Mesenchymal stem cell (in vitro differentiated cells and primary cell): ENCODE data around the gene FXYD2.
A peak's percentile ranks its signal among the peaks of the same experiment; 100 is the strongest.

Experiments
- DNase-seq: peaks from one replicate; pipeline ENCODE4 v3.0.0-alpha.2; 2013
- H2AFZ ChIP-seq: one replicate; pipeline ENCODE4 v1.6.1; 2013; ENCODE audit warnings: low read depth, mild to moderate bottlenecking, control low read depth, inconsistent platforms, low read length, moderate library complexity
- H2AK5ac ChIP-seq: 2 replicates; pipeline ENCODE4 v1.6.1; 2013; ENCODE audit warnings: low read length, moderate library complexity, mild to moderate bottlenecking, inconsistent platforms; ENCODE audit not compliant: severe bottlenecking
- H2BK120ac ChIP-seq: one replicate; pipeline ENCODE4 v1.6.1; 2013; ENCODE audit warnings: low read depth, mild to moderate bottlenecking, inconsistent platforms, low read length, moderate library complexity
- H2BK12ac ChIP-seq, 2 experiments: one replicate each; pipeline ENCODE4 v1.6.1; 2013; ENCODE audit warnings: inconsistent platforms in 2 of 2, low read length in 2 of 2, mild to moderate bottlenecking in 2 of 2, moderate library complexity in 2 of 2, control low read depth in 1 of 2
- H2BK15ac ChIP-seq: one replicate; pipeline ENCODE4 v1.6.1; 2013; ENCODE audit warnings: mild to moderate bottlenecking, low read depth, inconsistent platforms; ENCODE audit not compliant: poor library complexity, severe bottlenecking
- H2BK5ac ChIP-seq: 2 replicates; pipeline ENCODE4 v1.6.1; 2013; ENCODE audit warnings: low read depth, mild to moderate bottlenecking, low read length, control low read depth, inconsistent platforms; ENCODE audit not compliant: poor library complexity, severe bottlenecking
- H3K14ac ChIP-seq, 2 experiments: one replicate each; pipeline ENCODE4 v1.6.1; 2013; ENCODE audit warnings: inconsistent platforms in 2 of 2, low read length in 2 of 2, control low read depth in 1 of 2, mild to moderate bottlenecking in 1 of 2, moderate library complexity in 1 of 2
- H3K18ac ChIP-seq, 2 experiments: one replicate each; pipeline ENCODE4 v1.6.1; 2013; ENCODE audit warnings: inconsistent platforms in 2 of 2, low read length in 2 of 2, control low read depth in 1 of 2, low read depth in 1 of 2, mild to moderate bottlenecking in 1 of 2
- H3K23ac ChIP-seq, 2 experiments: one replicate each; pipeline ENCODE4 v1.6.1; 2013; ENCODE audit warnings: inconsistent platforms in 2 of 2, low read length in 2 of 2, mild to moderate bottlenecking in 2 of 2, moderate library complexity in 2 of 2, control low read depth in 1 of 2
- H3K27ac ChIP-seq: 2 replicates; pipeline ENCODE4 v1.5.1; 2013; ENCODE audit warnings: mild to moderate bottlenecking, moderate library complexity, low read length, control low read depth, inconsistent platforms; ENCODE audit not compliant: poor library complexity, severe bottlenecking
- H3K27me3 ChIP-seq, 2 experiments: 2 replicates each; pipeline versions ENCODE4 v1.6.1 to v1.7.0; 2013; ENCODE audit warnings: low read length in 2 of 2, mild to moderate bottlenecking in 2 of 2, moderate library complexity in 2 of 2, control low read depth in 1 of 2, inconsistent platforms in 1 of 2; ENCODE audit not compliant: control insufficient read depth in 1 of 2, insufficient read depth in 1 of 2
- H3K36me3 ChIP-seq, 2 experiments: 2 replicates each; pipeline versions ENCODE4 v1.6.1 to v1.7.0; 2013; ENCODE audit warnings: low read length in 2 of 2, control low read depth in 1 of 2, inconsistent platforms in 1 of 2, low read depth in 1 of 2, mild to moderate bottlenecking in 1 of 2; ENCODE audit not compliant: insufficient read depth in 2 of 2, control insufficient read depth in 1 of 2
- H3K4ac ChIP-seq, 2 experiments: one replicate each; pipeline ENCODE4 v1.6.1; 2013; ENCODE audit warnings: inconsistent platforms in 2 of 2, low read length in 2 of 2, mild to moderate bottlenecking in 2 of 2, moderate library complexity in 2 of 2, control low read depth in 1 of 2, low read depth in 1 of 2
- H3K4me1 ChIP-seq: 2 replicates; pipeline ENCODE4 v1.6.1; 2013; ENCODE audit warnings: low read depth, low read length, control low read depth; ENCODE audit not compliant: control insufficient read depth, insufficient read depth
- H3K4me2 ChIP-seq: 2 replicates; pipeline ENCODE4 v1.6.1; 2013; ENCODE audit warnings: low read length, mild to moderate bottlenecking, inconsistent platforms; ENCODE audit not compliant: poor library complexity, severe bottlenecking
- H3K4me3 ChIP-seq, 2 experiments: 2 replicates each; pipeline versions ENCODE4 v1.5.1 to v1.7.0; 2013; ENCODE audit warnings: low read length in 2 of 2, mild to moderate bottlenecking in 2 of 2, control low read depth in 1 of 2, low read depth in 1 of 2; ENCODE audit not compliant: insufficient read depth in 1 of 2
- H3K79me1 ChIP-seq: replicated peaks from 2 replicates; pipeline ENCODE4 v1.6.1; 2013; ENCODE audit warnings: mild to moderate bottlenecking, control low read depth, low read length, inconsistent platforms; ENCODE audit not compliant: poor library complexity, severe bottlenecking
- H3K9ac ChIP-seq: 2 replicates; pipeline ENCODE4 v1.7.0; 2013; ENCODE audit warnings: mild to moderate bottlenecking, low read length, moderate library complexity
- H3K9me3 ChIP-seq: 2 replicates; pipeline ENCODE4 v1.7.0; 2013; ENCODE audit warnings: mild to moderate bottlenecking, low read length; ENCODE audit not compliant: control insufficient read depth
- H4K8ac ChIP-seq: one replicate; pipeline ENCODE4 v1.6.1; 2013; ENCODE audit warnings: inconsistent platforms, mild to moderate bottlenecking, low read length, moderate library complexity
- H4K91ac ChIP-seq: one replicate; pipeline ENCODE4 v1.6.1; 2013; ENCODE audit warnings: mild to moderate bottlenecking, low read length, inconsistent platforms
- WGBS: methylation state at CpG from one replicate; pipeline ENCODE4 v1.1.7; 2013; ENCODE audit warnings: mixed read lengths; 5-methylcytosine and 5-hydroxymethylcytosine counted together

FXYD2 gene

DNA sequence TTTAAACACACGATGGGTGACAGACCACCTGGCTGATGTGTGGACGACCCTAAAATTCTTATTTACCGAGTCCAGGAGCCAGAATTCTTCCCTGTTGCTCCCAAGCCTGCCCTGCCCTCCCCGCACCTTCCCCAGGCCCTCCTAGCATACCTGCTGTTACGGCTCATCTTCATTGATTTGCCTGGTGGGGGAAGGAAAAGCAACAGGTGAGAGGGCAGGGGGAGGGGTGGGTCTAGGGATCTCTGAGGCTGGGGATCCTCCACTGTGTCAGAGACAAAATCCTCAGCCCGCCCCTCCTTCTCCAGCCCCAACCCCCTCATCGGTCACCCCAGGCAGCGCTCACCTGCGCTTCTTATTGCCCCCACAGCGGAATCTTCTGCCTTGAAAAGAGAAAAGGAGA, 4.0 kb downstream of the FXYD2 start:
- H2BK5ac ChIP-seq, result no peak overlapping the region
- H3K4me2 ChIP-seq, result no peak overlapping the region
- H3K79me1 ChIP-seq, result no peaks in the 10 kb centered on the region
- H3K14ac ChIP-seq, result no peak overlapping the region
- no peak overlapping the region for H3K18ac ChIP-seq
- H3K36me3 ChIP-seq, result peaks cover 0 to 31% of the 10 kb centered on the region in 2 experiments
- 82% methylated on average over 8 of the region's 10 CpGs for WGBS
- H3K9ac ChIP-seq, result no peak overlapping the region
- H2BK15ac ChIP-seq, result no peak overlapping the region
- peaks cover 72% of the 10 kb centered on the region for H3K4me1 ChIP-seq
- peak overlapping the region; percentile 94 for H3K27ac ChIP-seq
- peak overlapping the region; percentile 33 for H2AK5ac ChIP-seq
- H2BK12ac ChIP-seq, result no peak overlapping the region
- no peak overlapping the region for H2BK120ac ChIP-seq
- H3K23ac ChIP-seq, result no peak overlapping the region
- H3K4ac ChIP-seq, result no peak overlapping the region
- no peak overlapping the region for H3K4me3 ChIP-seq
- no peak overlapping the region for H4K91ac ChIP-seq
- H2AFZ ChIP-seq, result no peak overlapping the region
- peaks cover 0 to 14% of the 10 kb centered on the region in 2 experiments for H3K27me3 ChIP-seq
- no peak overlapping the region for H4K8ac ChIP-seq
- DNase-seq, result no peak
- H3K9me3 ChIP-seq, result no peaks in the 10 kb centered on the region

DNA sequence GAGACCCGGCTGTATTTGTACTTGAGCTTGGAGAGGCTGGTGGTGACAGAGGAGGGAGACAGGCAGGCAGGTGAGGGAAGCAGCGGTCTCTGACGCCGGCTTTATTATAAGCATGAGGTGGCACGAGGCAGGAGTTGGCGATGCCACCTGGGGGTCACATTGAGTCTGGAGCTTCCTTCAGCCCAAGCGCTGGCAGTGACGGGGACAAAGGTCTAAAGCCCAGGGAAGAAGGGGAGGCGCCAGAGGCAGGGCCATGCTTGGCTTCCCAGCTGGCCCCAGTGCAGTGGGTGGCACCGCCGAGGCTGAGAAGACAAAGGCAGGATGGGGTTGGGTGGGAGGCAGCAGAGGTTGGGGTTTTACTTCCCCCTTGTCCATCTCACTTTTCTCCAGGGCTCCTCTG, 4.5 kb downstream of the FXYD2 start:
- H2BK15ac ChIP-seq, result no peak overlapping the region
- WGBS, result 92% methylated on average over 9 of the region's 11 CpGs
- no peak overlapping the region for H3K4ac ChIP-seq
- H2AFZ ChIP-seq, result no peak overlapping the region
- H2BK12ac ChIP-seq, result no peak overlapping the region
- H3K4me3 ChIP-seq, result no peak overlapping the region
- no peaks in the 10 kb centered on the region for H3K9me3 ChIP-seq
- H2AK5ac ChIP-seq, result peak overlapping the region; percentile 37
- H3K9ac ChIP-seq, result no peak overlapping the region
- H3K18ac ChIP-seq, result no peak overlapping the region
- H3K23ac ChIP-seq, result no peak overlapping the region
- H3K27ac ChIP-seq, result peak overlapping the region; percentile 94
- no peak overlapping the region for H2BK120ac ChIP-seq
- H3K79me1 ChIP-seq, result no peaks in the 10 kb centered on the region
- DNase-seq, result no peak
- no peak overlapping the region for H4K8ac ChIP-seq
- H3K36me3 ChIP-seq, result peaks cover 0 to 31% of the 10 kb centered on the region in 2 experiments
- H3K4me2 ChIP-seq, result no peak overlapping the region
- no peak overlapping the region for H4K91ac ChIP-seq
- no peak overlapping the region for H3K14ac ChIP-seq
- peaks cover 0 to 10% of the 10 kb centered on the region in 2 experiments for H3K27me3 ChIP-seq
- peaks cover 72% of the 10 kb centered on the region for H3K4me1 ChIP-seq
- H2BK5ac ChIP-seq, result no peak overlapping the region

DNA sequence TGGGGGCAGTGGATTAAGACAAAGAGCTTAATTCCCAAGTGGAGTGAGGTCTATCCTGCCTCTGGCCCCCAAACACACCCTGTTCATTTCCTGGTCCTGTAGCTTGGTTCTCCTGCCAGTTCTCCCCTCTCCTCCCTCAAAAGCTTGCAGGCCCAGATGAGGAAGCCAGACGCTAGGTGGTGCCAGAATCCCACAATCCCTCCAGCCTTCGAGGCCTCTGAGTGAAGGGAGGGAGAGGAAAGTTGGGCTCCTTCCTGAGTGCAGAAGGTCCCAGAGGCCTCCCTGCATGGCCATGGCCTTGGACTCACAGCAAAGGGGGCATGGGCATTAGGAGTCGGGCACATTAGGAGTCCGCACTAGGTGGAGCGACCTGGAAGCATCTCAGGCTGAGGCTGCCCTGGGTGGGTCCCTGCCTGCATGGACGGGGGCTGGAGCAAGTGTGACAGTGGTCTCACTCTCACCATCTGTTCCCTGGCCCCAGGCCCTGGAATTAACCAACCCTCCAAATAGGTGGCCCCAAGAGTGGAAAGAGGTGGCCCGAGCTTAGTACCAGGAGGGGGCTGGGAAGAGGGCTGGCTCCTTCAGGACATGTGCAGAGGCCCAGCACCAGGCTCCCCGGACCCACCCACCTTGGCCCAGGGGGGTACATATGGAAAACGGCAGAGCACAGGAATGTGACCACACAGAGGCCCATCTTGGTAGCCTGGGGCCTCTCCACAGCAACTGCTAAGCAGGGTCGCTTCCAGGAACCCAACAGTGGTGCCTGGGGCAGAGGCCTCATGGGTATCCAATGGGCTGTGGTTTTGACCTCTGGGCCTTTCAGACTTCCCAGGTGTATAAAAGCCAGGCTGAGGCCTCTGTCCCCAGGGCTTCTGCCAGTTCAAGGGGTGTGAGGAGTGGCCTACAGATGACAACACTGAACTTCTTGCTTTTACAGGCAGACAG, 5.2 kb downstream of the FXYD2 start:
- peak overlapping the region in 1 of 2 experiments; percentile 11 for H3K18ac ChIP-seq
- no peak overlapping the region for H3K23ac ChIP-seq
- WGBS, result 66% methylated on average over 9 of the region's 10 CpGs

More for the DNA sequence above, 5.2 kb downstream of the FXYD2 start:
- no peaks in the 10 kb centered on the region for H3K79me1 ChIP-seq
- peak overlapping the region in 1 of 2 experiments; percentile 89 for H2BK12ac ChIP-seq
- no peak overlapping the region for H2AFZ ChIP-seq
- peaks cover 0 to 31% of the 10 kb centered on the region in 2 experiments for H3K36me3 ChIP-seq
- H4K8ac ChIP-seq, result no peak overlapping the region
- H2BK120ac ChIP-seq, result no peak overlapping the region
- no peak overlapping the region for H2BK15ac ChIP-seq
- H3K4ac ChIP-seq, result peak overlapping the region in 1 of 2 experiments; percentile 4
- H4K91ac ChIP-seq, result no peak overlapping the region
- peaks cover 0 to 14% of the 10 kb centered on the region in 2 experiments for H3K27me3 ChIP-seq
- peaks cover 70% of the 10 kb centered on the region for H3K4me1 ChIP-seq
- no peaks in the 10 kb centered on the region for H3K9me3 ChIP-seq
- DNase-seq, result peak; percentile 86
- no peak overlapping the region for H2BK5ac ChIP-seq
- H3K14ac ChIP-seq, result peak overlapping the region in 1 of 2 experiments; percentile 62
- H3K4me3 ChIP-seq, result no peak overlapping the region
- no peak overlapping the region for H3K9ac ChIP-seq
- peak overlapping the region; percentile 94 for H3K27ac ChIP-seq
- H3K4me2 ChIP-seq, result no peak overlapping the region
- H2AK5ac ChIP-seq, result peak overlapping the region; percentile 81
